ENCODE results near the gene CFAP74. TPM values are rescaled to one million over a fixed set of nuclear protein-coding genes. Genes with fewer than 3 reads are reported as not detected.

The CFAP74 gene, protein sequence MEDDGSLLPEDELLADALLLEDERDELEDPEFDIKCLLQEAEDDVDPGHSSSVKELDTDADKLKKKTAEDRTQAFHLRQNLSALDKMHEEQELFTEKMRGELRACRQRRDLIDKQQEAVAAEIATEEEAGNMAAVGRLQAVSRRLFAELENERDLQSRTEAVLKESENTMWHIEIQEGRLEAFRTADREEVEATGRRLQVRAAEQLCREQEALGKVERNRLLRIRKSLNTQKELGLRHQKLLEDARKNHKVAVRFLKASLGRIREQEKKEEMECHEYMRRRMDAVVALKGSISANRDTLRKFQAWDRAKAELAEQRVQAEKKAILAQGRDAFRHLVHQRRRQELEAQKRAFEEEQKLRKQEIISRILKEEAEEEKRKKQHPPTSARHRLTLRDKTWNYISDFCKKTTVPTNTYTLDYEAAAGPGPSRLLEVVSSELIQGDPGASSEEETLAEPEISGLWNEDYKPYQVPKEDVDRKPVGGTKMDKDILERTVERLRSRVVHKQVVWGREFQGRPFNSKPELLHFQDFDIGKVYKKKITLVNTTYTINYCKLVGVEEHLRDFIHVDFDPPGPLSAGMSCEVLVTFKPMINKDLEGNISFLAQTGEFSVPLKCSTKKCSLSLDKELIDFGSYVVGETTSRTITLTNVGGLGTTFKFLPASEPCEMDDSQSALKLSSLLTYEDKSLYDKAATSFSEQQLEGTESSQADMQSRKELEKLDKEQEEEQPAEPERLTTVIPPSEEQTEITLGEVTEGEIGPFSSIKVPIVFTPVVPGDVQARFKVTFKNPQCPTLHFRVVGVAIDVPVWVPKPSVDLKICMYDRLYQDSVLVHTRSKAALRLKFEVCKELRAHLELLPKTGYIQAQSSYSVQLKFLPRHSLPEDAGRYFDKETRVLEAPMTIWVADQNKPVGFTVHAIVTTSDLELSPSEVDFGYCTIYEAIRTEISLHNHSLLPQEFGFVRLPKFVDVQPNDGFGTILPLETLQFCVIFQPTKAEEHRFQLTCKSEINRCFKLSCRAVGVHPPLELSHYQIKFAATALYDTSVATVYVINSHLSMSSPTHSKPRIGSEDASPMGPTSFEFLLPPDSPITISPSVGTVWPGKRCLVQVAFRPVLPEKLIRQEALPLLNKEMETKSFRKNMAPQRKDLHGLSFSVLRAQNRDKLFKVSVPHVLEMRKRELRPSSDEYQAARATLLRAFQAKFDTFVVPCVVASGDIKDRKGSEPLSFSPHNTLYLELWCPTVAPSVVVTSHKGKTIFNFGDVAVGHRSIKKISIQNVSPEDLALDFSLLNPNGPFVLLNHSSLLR (N-terminal part only)
- not detected in 2 replicates for total RNA-seq (2014; rRNA removed; shearing (Covaris generic))

DNA sequence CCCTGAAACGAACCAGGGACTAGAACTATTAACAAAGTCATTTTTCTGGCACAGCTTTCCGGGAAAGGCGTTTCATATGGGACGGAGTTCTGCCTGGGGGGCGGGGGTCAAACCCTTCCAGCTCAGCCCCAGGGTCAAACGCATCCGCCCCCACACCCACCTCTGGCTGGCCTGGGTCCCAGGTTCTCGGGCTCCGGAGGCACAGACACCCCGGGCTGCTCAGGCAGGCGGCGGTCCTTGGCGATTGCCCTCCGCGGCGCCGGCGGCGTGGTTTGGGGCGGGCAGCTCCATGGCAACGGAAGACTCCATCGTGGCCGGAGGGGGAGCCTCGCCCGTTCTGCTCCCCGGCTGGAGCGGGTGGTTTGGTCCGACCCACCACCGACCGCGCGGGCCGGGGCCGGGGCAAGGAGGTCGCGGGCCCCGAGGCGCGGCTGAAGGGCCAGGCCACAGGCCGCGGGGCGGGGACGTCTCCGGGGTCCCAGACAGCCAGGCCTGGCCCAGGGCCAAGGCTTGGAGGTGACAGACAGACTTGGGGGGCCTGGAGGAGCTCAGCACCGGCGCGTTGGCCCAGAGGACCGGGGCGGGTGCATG is at the start of gene CFAP74:
Gene CFAP74 (minus strand): TSS at position 246 of the 591 bp plus-strand sequence. CDS start 12,830 bp downstream, outside the sequence.
- H3K27me3 ChIP-seq (replicated peaks) = peaks cover 36% of the 10 kb centered on the region
- no peaks in the 10 kb centered on the region for H3K36me3 ChIP-seq
- no peak within 1 kb of the TSS for H3K4me3 ChIP-seq
- no peak for DNase-seq (ENCODE audit: low read depth in 1 of 2, low spot score in 2 of 2)
- no peak within 1 kb of the TSS for H3K27ac ChIP-seq
- no peaks in the 10 kb centered on the region for H3K4me1 ChIP-seq (replicated peaks)
- H3K9me3 ChIP-seq (replicated peaks) = peaks cover 4% of the 10 kb centered on the region; the same call in 1 of the 2 replicates

DNA sequence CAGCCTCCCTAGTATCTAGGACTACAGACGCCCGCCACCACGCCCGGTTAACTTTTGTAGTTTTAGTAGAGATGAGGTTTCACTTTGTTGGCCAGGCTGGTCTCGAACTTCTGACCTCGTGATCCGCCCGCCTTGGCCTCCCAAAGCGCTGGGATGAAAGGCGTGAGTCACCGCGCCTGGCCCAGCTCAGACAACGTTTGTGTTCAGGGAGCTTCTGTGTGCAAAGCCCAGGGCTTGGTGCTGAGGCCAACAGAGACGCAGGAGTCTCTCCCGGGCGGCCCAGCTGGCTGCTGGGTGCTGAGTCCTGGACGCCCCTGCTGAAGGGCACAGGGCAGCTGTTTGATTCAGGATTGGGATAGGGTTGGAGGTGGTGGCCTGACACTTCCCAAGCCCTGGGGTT is 49.6 kb upstream of the CFAP74 start:
- no peak overlapping the region for H3K27ac ChIP-seq
- DNase-seq (ENCODE audit: low read depth in 1 of 2, low spot score in 2 of 2) = no peak
- peaks cover 37% of the 10 kb centered on the region for H3K27me3 ChIP-seq (replicated peaks)
- no peak overlapping the region for H3K4me3 ChIP-seq
- H3K36me3 ChIP-seq = no peaks in the 10 kb centered on the region
- 0 out of 2 replicates have a peak, but pooled peaks cover 4% of the 10 kb centered on the region for H3K9me3 ChIP-seq (replicated peaks)
- H3K4me1 ChIP-seq (replicated peaks) = 0 out of 2 replicates have a peak, but pooled peaks cover 4% of the 10 kb centered on the region

DNA sequence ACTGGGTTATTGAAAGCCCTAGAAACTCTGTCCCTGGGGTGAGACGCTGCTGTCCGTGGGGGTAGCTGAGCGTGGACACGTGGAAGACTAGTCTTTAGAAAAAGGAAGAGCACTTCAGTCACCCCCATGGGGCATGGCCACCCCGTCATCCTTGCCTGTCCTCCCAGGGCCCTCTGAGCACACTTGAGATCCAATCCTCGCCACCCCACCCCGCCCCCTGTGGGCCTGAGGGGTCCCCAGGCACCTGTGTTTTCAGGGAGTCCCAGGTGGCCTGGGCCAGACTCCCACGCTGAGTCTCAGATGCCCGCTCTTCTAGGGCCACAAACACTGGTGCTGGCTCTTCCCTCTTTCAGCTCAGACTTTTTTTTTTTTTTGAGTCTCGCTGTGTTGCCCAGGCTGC is 49.2 kb upstream of the CFAP74 start:
- Histone ChIP-seq H3K27ac (no peak overlapping the region), H3K9me3 (replicated peaks) (0 out of 2 replicates have a peak, but pooled peaks cover 4% of the 10 kb centered on the region), H3K4me3 (no peak overlapping the region), H3K4me1 (replicated peaks) (0 out of 2 replicates have a peak, but pooled peaks cover 4% of the 10 kb centered on the region), H3K36me3 (no peaks in the 10 kb centered on the region), H3K27me3 (replicated peaks) (peaks cover 40% of the 10 kb centered on the region)
- DNase-seq (ENCODE audit: low read depth in 1 of 2, low spot score in 2 of 2) = no peak

DNA sequence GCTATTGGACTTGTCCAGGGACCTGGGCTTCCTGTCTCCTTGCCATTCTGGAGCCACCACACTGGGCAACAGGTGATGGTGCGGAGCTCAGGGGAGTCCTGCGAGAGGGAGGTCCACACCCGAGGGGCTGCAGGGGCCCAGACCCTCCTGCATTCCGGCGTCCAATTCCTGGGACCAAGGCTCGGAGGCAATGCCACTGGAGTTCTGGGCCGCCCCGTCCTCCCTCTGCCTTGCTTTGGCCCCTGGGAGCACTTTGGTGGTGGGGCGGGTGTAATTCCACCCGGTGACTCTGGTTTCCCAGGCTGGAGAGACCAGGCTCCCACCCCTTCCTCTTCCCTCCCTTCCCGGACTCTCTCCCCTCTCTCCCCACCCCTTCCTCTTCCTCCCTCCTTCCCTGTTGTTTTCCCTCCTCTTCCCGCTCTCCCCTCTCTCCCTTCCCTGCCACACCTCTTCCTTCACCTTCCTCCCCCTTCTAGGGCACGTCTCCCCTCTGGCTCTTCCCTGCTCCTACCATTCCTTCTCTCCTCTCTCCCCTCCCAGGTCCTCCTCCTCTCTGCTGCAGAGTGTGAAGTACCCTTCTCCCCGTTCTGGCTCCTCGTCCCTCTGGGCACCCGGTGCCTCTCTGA is 48.6 kb upstream of the CFAP74 start:
- Histone ChIP-seq H3K4me1 (replicated peaks) (0 out of 2 replicates have a peak, but pooled peaks cover 4% of the 10 kb centered on the region), H3K27ac (no peak overlapping the region), H3K4me3 (no peak overlapping the region), H3K27me3 (replicated peaks) (peaks cover 42% of the 10 kb centered on the region), H3K36me3 (no peaks in the 10 kb centered on the region), H3K9me3 (replicated peaks) (0 out of 2 replicates have a peak, but pooled peaks cover 4% of the 10 kb centered on the region)
- DNase-seq (ENCODE audit: low read depth in 1 of 2, low spot score in 2 of 2) = no peak

DNA sequence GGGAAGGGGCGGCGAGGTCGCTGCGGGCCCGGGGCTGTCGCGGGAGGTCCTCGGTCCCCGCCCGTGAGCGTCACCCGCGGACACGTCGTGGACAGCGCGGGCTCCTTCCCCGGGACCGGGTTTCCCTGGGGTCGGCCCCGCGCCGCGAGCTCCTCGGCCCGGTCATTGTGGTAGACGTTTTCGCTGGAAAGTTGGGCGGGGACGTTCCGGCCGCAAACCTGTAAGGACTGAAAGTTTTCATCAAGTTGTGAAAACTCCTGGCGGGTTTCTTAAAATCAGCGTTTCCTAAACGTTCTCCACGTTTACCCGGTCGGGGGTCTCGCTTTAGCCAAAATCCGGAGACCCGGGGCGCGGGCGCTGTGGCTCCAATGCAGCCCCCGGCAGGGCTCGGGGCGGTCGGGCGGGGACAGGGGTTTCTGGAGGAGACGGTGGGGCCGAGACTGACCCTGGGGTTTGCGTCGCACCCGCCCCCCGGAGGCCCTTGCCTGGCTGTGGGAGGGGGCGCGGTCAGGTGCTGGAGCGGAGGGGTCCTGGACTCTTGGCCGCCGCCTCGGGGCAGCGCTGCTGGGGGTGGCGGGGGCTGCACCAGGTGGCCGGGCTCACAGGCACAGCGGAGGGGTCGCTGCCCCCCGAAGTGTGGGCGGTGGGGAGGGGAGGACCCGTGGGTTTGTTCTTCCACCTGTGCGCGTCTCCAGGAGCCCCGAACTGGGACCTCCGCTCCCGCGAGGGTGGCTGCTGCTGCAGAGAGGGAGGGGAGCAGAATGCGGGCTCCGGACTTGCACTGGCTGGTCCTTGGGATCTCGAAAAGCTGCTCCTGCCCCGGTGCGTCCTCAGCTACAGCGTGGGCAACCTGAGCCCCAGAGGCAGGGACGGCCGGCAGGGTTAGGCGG is 47.5 kb upstream of the CFAP74 start:
- DNase-seq (ENCODE audit: low read depth in 1 of 2, low spot score in 2 of 2) = no peak
- 0 out of 2 replicates have a peak, but pooled peaks cover 4% of the 10 kb centered on the region for H3K4me1 ChIP-seq (replicated peaks)
- H3K4me3 ChIP-seq = no peak overlapping the region
- no peak overlapping the region for H3K27ac ChIP-seq
- 0 out of 2 replicates have a peak, but pooled peaks cover 4% of the 10 kb centered on the region for H3K9me3 ChIP-seq (replicated peaks)
- H3K36me3 ChIP-seq = no peaks in the 10 kb centered on the region
- H3K27me3 ChIP-seq (replicated peaks) = peaks cover 52% of the 10 kb centered on the region

DNA sequence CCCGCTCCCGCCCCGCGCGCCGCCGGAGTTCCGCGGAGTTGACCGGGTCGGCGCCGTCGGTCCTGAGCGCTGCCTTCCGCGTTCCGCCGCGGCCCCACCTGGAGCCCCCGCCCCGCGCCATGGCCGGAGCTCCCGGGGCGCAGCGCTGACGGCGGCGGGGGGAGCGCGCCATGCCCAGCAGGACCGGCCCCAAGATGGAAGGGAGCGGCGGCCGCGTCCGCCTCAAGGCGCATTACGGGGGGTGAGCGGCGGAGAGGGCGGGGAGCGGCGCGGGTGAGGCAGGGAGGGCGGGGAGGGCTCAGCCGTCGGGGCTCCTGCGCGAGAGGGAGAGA is 46.8 kb upstream of the CFAP74 start:
- no peaks in the 10 kb centered on the region for H3K36me3 ChIP-seq
- H3K9me3 ChIP-seq (replicated peaks) = 0 out of 2 replicates have a peak, but pooled peaks cover 4% of the 10 kb centered on the region
- H3K27ac ChIP-seq = no peak overlapping the region
- no peak overlapping the region for H3K4me3 ChIP-seq
- 0 out of 2 replicates have a peak, but pooled peaks cover 4% of the 10 kb centered on the region for H3K4me1 ChIP-seq (replicated peaks)
- H3K27me3 ChIP-seq (replicated peaks) = peaks cover 58% of the 10 kb centered on the region
- no peak for DNase-seq (ENCODE audit: low read depth in 1 of 2, low spot score in 2 of 2)

DNA sequence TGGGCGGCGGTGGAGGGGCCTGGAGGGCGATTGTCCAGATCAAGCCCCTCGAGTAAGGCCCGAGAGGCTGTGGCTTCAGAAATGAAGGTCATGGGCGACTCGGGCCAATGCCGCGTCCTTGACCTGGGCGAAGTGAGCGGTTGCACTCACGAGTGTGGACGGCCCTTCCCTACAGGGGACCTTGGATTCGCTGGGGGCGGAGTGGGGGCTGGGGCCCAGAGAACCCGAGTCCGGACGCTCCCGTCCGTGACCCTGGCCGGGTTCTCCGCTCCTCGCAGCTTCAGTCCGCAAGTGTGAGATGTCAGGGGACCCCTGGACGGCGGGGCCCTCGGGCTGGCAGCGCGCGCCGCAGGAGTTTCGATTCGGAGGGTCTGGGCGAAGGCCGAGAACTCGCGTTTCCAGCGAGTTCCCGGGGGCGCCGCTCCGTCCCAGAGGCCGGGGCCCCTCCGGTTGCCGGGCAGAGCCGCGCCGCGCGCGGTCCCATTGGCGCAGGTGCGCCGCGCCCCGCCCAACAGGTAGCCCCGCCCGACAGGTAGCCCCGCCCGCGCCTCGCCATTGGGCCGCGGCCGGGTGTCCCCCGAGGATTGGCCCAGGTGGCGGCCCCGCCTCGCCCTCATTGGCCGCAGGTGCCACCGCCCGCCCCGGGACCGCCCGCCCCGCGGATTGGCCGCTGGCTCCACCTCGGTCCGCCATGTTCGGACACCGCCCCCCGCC is 46.3 kb upstream of the CFAP74 start, which contains the start of gene PRKCZ:
Gene PRKCZ (plus strand): TSS at position 694 of the 714 bp plus-strand sequence. CDS start 220 bp downstream, outside the sequence.
- H3K4me3 ChIP-seq = peak within 1 kb of the TSS; percentile 22
- H3K9me3 ChIP-seq (replicated peaks) = 0 out of 2 replicates have a peak, but pooled peaks cover 4% of the 10 kb centered on the region
- peaks cover 7% of the 10 kb centered on the region for H3K4me1 ChIP-seq (replicated peaks)
- DNase-seq (ENCODE audit: low read depth in 1 of 2, low spot score in 2 of 2) = no peak
- no peak within 1 kb of the TSS for H3K27ac ChIP-seq
- peaks cover 61% of the 10 kb centered on the region for H3K27me3 ChIP-seq (replicated peaks)
- no peaks in the 10 kb centered on the region for H3K36me3 ChIP-seq

DNA sequence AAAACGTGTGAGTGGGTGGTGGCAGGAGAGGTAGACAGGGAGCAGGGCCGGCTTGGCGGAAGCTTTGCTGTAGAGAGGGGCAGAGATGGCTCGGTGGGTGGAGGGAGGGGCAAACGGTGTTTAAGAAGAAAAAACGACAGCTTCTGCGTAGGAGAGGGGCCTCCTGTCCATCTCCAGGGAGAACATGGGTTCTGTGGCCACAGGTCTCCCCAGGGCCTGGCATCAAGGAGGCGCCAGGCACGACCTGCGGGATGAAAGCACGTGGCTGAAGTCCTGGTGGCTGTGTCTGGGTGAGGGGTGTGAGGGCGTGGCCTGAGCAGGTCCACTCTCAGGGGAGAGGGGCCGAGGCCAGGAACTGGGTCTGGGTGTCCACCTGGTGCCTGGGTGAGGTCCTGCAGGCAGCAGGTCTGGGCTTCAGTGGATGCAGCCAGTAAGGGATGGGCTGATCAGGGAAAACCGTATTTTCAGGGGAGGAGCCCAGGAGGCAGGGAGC is 45.7 kb upstream of the CFAP74 start:
- no peak overlapping the region for H3K27ac ChIP-seq
- peaks cover 12% of the 10 kb centered on the region for H3K4me1 ChIP-seq (replicated peaks)
- H3K4me3 ChIP-seq = no peak overlapping the region
- 0 out of 2 replicates have a peak, but pooled peaks cover 4% of the 10 kb centered on the region for H3K9me3 ChIP-seq (replicated peaks)
- H3K36me3 ChIP-seq = no peaks in the 10 kb centered on the region
- no peak for DNase-seq (ENCODE audit: low read depth in 1 of 2, low spot score in 2 of 2)
- H3K27me3 ChIP-seq (replicated peaks) = peaks cover 67% of the 10 kb centered on the region

DNA sequence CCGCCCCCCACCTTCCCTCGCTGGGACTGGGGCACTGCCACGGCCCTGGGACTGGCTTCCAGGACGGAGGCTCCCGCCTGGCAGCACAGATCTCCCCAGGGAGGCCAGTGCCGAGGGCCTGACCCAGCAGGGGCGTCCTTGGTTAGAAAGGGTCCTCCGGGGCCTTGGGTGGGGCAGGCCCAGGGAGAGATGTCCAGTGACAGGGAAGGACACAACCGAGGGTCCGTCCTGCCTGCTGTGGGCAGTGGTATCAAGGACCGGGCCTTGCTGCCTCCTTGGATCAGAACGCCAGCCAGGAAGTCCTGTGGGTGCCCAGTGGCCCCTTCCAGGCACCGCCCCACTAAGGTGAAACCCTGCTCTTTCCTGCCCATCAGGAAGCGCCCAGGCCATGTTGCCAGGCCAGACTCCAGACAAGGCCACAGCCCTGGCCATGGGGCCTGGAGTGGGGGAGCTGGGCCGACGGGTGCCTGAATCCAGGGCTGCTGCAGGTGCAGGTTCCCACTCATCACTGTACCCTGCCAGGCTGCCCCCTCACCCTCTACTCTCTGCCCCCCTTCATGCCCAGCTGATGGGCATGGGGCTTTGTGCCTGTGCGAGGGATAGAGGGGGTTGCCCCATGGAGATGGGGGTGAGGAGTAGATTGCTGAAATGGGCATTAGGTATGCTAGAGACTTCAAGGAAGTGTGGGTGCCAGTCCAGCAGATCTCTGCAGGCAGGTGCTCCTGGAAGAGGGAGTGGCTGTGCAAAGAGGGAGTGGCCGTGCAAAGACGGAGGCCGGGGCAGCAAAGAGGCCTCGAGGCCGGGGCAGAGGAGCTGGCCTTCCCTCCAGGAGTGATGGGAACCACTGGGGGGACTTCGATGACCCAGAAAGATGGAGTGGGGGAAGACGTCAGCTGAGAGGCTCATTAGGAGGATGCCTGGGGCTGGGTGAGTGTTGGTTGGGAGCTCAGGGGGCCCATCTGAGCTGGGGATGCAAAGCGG is 44.5 kb upstream of the CFAP74 start:
- Histone ChIP-seq H3K36me3 (no peaks in the 10 kb centered on the region), H3K27me3 (replicated peaks) (peaks cover 77% of the 10 kb centered on the region), H3K4me1 (replicated peaks) (peaks cover 12% of the 10 kb centered on the region), H3K4me3 (no peak overlapping the region), H3K27ac (no peak overlapping the region), H3K9me3 (replicated peaks) (0 out of 2 replicates have a peak, but pooled peaks cover 4% of the 10 kb centered on the region)
- no peak for DNase-seq (ENCODE audit: low read depth in 1 of 2, low spot score in 2 of 2)

Measured in SJSA1 (cell line).